Measurements from ENCODE around the gene MCAM.

DNA sequence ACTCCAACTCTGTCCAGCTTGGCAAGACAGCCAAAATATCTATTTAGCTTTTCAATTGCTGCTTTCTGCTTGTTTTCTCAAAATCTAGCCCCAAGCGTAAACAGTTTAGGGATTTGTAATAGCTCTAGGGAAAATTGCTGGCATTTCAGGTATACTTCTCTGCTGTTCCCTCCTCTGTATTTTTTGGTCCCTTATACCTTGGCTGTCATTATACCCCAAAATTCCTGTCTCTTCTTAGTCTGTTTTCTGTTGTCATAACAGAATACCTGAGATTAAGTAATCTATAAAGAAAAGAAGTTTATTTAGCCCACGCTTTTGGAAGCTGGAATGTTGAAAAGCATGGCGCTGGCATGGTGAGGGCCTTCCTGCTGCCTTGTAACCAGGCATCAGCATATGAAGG is 23.5 kb downstream of the MCAM start:
- no peak for TF ChIP-seq CTCF (conservative IDR thresholded peaks at IDR 0.05; ENCODE audit: low read depth, low read length)
- no peak for TF ChIP-seq EZH2 (IDR thresholded peaks at IDR 0.05; ENCODE audit: low read length, unreplicated experiment)
